GM23338 (cell line): Measurements from ENCODE around the gene ACSBG1. TPM values are rescaled to one million over a fixed set of nuclear protein-coding genes. Genes with fewer than 3 reads are reported as not detected.

Experiments used
- ATAC-seq: fragments of 200-7000 bp; cut with Tn5 transposase; 3 replicates; pipeline ENCODE4 v1.9.1; 2020
- DNase-seq: peaks from one replicate; pipeline ENCODE4 v3.0.0-alpha.2; 2015; ENCODE audit warnings: low spot score
- H2AFZ ChIP-seq: fragments of 200-600 bp; sonication (generic); 2 replicates; pipeline ENCODE4 v1.8.0; 2016; ENCODE audit warnings: antibody characterized with exemption, mild to moderate bottlenecking, moderate library complexity
- H3F3A ChIP-seq: fragments of 200-600 bp; sonication (generic); replicated peaks from 2 replicates; pipeline ENCODE4 v1.8.0; 2017; ENCODE audit warnings: antibody characterized with exemption, mixed run types, low read depth
- H3K27ac ChIP-seq: fragments of 200-600 bp; sonication (generic); 2 replicates; pipeline ENCODE4 v1.6.1; 2016; ENCODE audit warnings: low read depth
- H3K27me3 ChIP-seq: fragments of 200-600 bp; sonication (generic); 2 replicates; pipeline ENCODE4 v1.8.0; 2016; ENCODE audit warnings: mild to moderate bottlenecking, mixed run types, moderate library complexity; ENCODE audit not compliant: insufficient read depth
- H3K36me3 ChIP-seq: fragments of 200-600 bp; sonication (generic); 2 replicates; pipeline ENCODE4 v1.8.0; 2016; ENCODE audit warnings: mild to moderate bottlenecking; ENCODE audit not compliant: insufficient read depth
- H3K4me1 ChIP-seq: fragments of 200-600 bp; sonication (generic); 2 replicates; pipeline ENCODE4 v1.8.0; 2016; ENCODE audit warnings: mild to moderate bottlenecking, moderate library complexity; ENCODE audit not compliant: insufficient read depth
- H3K4me2 ChIP-seq: fragments of 200-600 bp; sonication (generic); 2 replicates; pipeline ENCODE4 v1.7.1; 2017; ENCODE audit warnings: mixed run types
- H3K4me3 ChIP-seq: fragments of 200-600 bp; sonication (generic); 2 replicates; pipeline ENCODE4 v1.6.1; 2016; ENCODE audit warnings: mixed run types
- H3K79me2 ChIP-seq: fragments of 200-600 bp; sonication (generic); replicated peaks from 2 replicates; pipeline ENCODE4 v1.8.0; 2017; ENCODE audit warnings: mild to moderate bottlenecking; ENCODE audit not compliant: insufficient read depth
- H3K9me2 ChIP-seq: fragments of 200-600 bp; sonication (generic); 2 replicates; pipeline ENCODE4 v1.8.0; 2017; ENCODE audit not compliant: insufficient read depth
- H4K20me1 ChIP-seq: fragments of 200-600 bp; sonication (generic); replicated peaks from 2 replicates; pipeline ENCODE4 v1.8.0; 2017; ENCODE audit warnings: mild to moderate bottlenecking; ENCODE audit not compliant: insufficient read depth
- H3K27ac Mint-ChIP-seq: 2 replicates; pipeline ENCODE4 v1.8.0; 2020; ENCODE audit warnings: inconsistent platforms, mild to moderate bottlenecking, moderate library complexity, mixed read lengths
- H3K27me3 Mint-ChIP-seq: 3 replicates; pipeline ENCODE4 v1.8.0; 2022; ENCODE audit warnings: low read depth, mild to moderate bottlenecking, moderate library complexity, mixed read lengths, inconsistent platforms; ENCODE audit not compliant: insufficient read depth, poor library complexity
- H3K36me3 Mint-ChIP-seq: 3 replicates; pipeline ENCODE4 v1.8.0; 2021; ENCODE audit warnings: low read depth, mild to moderate bottlenecking, inconsistent platforms, moderate library complexity, mixed read lengths
- H3K4me1 Mint-ChIP-seq: 3 replicates; pipeline ENCODE4 v1.8.0; 2020; ENCODE audit warnings: mild to moderate bottlenecking, inconsistent platforms, mixed read lengths
- H3K4me3 Mint-ChIP-seq: 3 replicates; pipeline ENCODE4 v1.8.0; 2021; ENCODE audit warnings: moderate library complexity, mild to moderate bottlenecking, inconsistent platforms, mixed read lengths
- H3K9me3 Mint-ChIP-seq: 3 replicates; pipeline ENCODE4 v1.8.0; 2020; ENCODE audit warnings: moderate library complexity, mild to moderate bottlenecking, inconsistent platforms, mixed read lengths
- EZH2 ChIP-seq: fragments of 200-600 bp; sonication (generic); IDR thresholded peaks from one replicate; pipeline ENCODE4 v1.8.0; 2017; ENCODE audit warnings: antibody characterized with exemption, mild to moderate bottlenecking, low read depth; ENCODE audit not compliant: unreplicated experiment
- EZH2phosphoT487 ChIP-seq: fragments of 200-600 bp; sonication (generic); IDR thresholded peaks from one replicate; pipeline ENCODE4 v1.8.1; 2018; ENCODE audit warnings: antibody characterized with exemption; ENCODE audit not compliant: unreplicated experiment
- REST ChIP-seq: IDR thresholded peaks from one replicate; pipeline ENCODE4 v1.6.1; 2018; ENCODE audit warnings: antibody characterized with exemption; ENCODE audit not compliant: unreplicated experiment
- polyA plus RNA-seq: library from polyadenylated mRNA; unstranded; fragments of >200 nt; fragmentation: Nextera tagmentation; extraction: Ambion mirVana; gene quantifications from 2 replicates; pipeline ENCODE4 v1.2.1, GENCODE V29; 2016
- total RNA-seq: library from RNA; depleted of rRNA; stranded (reverse); fragments of >200 nt; shearing (Covaris generic); gene quantifications from 2 replicates; pipeline ENCODE4 v1.2.3, GENCODE V29; 2014
- TF ChIP-seq, protein P1 (sequence below): fragments of 250-450 bp; sonication (Bioruptor Pico); IDR thresholded peaks from 2 replicates; pipeline ENCODE4 v1.5.0; 2020; ENCODE audit warnings: mild to moderate bottlenecking, moderate library complexity

ACSBG1 gene
- total and polyA plus RNA-seq, 2 experiments from 2014 or later: 1.9 to 10.0 TPM

GRCh38 chr15:78129077-78129750 lies 105.2 kb downstream of the ACSBG1 start:
- Mint-ChIP-seq H3K4me3 (no peak overlapping the region; the same call in 1 of the 3 replicates), H3K4me1 (peaks cover 31% of the 10 kb centered on the region), H3K9me3 (no peaks in the 10 kb centered on the region), H3K27me3 (peaks cover 8% of the 10 kb centered on the region), H3K27ac (peak overlapping the region; percentile 89), H3K36me3 (no peaks in the 10 kb centered on the region)
- Histone ChIP-seq H2AFZ (no peak overlapping the region), H3F3A (0 out of 2 replicates have a peak, but pooled peaks cover 6% of the 10 kb centered on the region), H3K27ac (no peak overlapping the region), H3K79me2 (peaks cover 3% of the 10 kb centered on the region; the same call in 1 of the 2 replicates), H3K27me3 (no peaks in the 10 kb centered on the region), H3K4me2 (peak overlapping the region; percentile 51; the same call in 1 of the 2 replicates), H4K20me1 (no peaks in the 10 kb centered on the region; the same call in 1 of the 2 replicates), H3K36me3 (no peaks in the 10 kb centered on the region), H3K4me1 (peaks cover 20% of the 10 kb centered on the region; the same call in 1 of the 2 replicates), H3K4me3 (no peak overlapping the region), H3K9me2 (no peaks in the 10 kb centered on the region)
- peak; percentile 27 for DNase-seq
- peak; percentile 23 for ATAC-seq
- TF ChIP-seq, protein P1, sequence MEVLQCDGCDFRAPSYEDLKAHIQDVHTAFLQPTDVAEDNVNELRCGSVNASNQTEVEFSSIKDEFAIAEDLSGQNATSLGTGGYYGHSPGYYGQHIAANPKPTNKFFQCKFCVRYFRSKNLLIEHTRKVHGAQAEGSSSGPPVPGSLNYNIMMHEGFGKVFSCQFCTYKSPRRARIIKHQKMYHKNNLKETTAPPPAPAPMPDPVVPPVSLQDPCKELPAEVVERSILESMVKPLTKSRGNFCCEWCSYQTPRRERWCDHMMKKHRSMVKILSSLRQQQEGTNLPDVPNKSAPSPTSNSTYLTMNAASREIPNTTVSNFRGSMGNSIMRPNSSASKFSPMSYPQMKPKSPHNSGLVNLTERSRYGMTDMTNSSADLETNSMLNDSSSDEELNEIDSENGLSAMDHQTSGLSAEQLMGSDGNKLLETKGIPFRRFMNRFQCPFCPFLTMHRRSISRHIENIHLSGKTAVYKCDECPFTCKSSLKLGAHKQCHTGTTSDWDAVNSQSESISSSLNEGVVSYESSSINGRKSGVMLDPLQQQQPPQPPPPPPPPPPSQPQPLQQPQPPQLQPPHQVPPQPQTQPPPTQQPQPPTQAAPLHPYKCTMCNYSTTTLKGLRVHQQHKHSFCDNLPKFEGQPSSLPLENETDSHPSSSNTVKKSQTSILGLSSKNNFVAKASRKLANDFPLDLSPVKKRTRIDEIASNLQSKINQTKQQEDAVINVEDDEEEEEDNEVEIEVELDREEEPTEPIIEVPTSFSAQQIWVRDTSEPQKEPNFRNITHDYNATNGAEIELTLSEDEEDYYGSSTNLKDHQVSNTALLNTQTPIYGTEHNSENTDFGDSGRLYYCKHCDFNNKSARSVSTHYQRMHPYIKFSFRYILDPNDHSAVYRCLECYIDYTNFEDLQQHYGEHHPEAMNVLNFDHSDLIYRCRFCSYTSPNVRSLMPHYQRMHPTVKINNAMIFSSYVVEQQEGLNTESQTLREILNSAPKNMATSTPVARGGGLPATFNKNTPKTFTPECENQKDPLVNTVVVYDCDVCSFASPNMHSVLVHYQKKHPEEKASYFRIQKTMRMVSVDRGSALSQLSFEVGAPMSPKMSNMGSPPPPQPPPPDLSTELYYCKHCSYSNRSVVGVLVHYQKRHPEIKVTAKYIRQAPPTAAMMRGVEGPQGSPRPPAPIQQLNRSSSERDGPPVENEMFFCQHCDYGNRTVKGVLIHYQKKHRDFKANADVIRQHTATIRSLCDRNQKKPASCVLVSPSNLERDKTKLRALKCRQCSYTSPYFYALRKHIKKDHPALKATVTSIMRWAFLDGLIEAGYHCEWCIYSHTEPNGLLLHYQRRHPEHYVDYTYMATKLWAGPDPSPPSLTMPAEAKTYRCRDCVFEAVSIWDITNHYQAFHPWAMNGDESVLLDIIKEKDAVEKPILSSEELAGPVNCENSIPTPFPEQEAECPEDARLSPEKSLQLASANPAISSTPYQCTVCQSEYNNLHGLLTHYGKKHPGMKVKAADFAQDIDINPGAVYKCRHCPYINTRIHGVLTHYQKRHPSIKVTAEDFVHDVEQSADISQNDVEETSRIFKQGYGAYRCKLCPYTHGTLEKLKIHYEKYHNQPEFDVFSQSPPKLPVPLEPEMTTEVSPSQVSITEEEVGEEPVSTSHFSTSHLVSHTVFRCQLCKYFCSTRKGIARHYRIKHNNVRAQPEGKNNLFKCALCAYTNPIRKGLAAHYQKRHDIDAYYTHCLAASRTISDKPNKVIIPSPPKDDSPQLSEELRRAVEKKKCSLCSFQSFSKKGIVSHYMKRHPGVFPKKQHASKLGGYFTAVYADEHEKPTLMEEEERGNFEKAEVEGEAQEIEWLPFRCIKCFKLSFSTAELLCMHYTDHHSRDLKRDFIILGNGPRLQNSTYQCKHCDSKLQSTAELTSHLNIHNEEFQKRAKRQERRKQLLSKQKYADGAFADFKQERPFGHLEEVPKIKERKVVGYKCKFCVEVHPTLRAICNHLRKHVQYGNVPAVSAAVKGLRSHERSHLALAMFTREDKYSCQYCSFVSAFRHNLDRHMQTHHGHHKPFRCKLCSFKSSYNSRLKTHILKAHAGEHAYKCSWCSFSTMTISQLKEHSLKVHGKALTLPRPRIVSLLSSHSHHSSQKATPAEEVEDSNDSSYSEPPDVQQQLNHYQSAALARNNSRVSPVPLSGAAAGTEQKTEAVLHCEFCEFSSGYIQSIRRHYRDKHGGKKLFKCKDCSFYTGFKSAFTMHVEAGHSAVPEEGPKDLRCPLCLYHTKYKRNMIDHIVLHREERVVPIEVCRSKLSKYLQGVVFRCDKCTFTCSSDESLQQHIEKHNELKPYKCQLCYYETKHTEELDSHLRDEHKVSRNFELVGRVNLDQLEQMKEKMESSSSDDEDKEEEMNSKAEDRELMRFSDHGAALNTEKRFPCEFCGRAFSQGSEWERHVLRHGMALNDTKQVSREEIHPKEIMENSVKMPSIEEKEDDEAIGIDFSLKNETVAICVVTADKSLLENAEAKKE: no peak
- TF ChIP-seq EZH2phosphoT487: no peak
- TF ChIP-seq EZH2: no peak
- no peak for TF ChIP-seq REST
